Panc1 (cell line): Measurements from ENCODE around the gene SLC4A1. TPM values are rescaled to one million over a fixed set of nuclear protein-coding genes. Genes with fewer than 3 reads are reported as not detected.

ENCODE experiments used
- ATAC-seq: fragments of 200-7000 bp; cut with Tn5 transposase; 2 replicates; pipeline ENCODE4 v1.9.1; 2020; ENCODE audit warnings: mild to moderate bottlenecking, moderate library complexity
- BruUV-seq: library from RNA; stranded (reverse); fragments of 400-500 nt; replicated peaks from 2 replicates; lab custom pipeline; 2021; lab: Mats Ljungman, UMichigan
- CTCF ChIA-PET: fragments of 300-600 bp; sonication (Branson Sonifier 250); formaldehyde crosslinking; loops from one replicate; lab custom pipeline; 2022; ENCODE audit warnings: antibody characterized with exemption; lab: Charles Lee
- POLR2A ChIA-PET: fragments of 300-600 bp; sonication (Branson Sonifier 250); formaldehyde crosslinking; loops from one replicate; lab custom pipeline; 2022; ENCODE audit warnings: antibody characterized with exemption; lab: Charles Lee
- DNase-seq: peaks from one replicate; pipeline ENCODE4 v3.0.0-alpha.2; 2010; ENCODE audit warnings: low read depth, low spot score
- H3K27ac ChIP-seq: 2 replicates; pipeline ENCODE4 v1.5.1; 2011; ENCODE audit warnings: mild to moderate bottlenecking, low read length, inconsistent platforms
- H3K27me3 ChIP-seq: fragments of 200-500 bp; sonication (Bioruptor generic); 2 replicates; pipeline ENCODE4 v1.6.0; 2014; ENCODE audit warnings: low read length, inconsistent platforms; ENCODE audit not compliant: control insufficient read depth, insufficient read depth
- H3K36me3 ChIP-seq: fragments of 200-500 bp; sonication (Bioruptor generic); 2 replicates; pipeline ENCODE4 v1.5.1; 2014; ENCODE audit warnings: inconsistent platforms, mild to moderate bottlenecking, low read length, moderate library complexity; ENCODE audit not compliant: control insufficient read depth, insufficient read depth
- H3K4me1 ChIP-seq: 2 replicates; pipeline ENCODE4 v1.5.1; 2011; ENCODE audit warnings: inconsistent platforms, mild to moderate bottlenecking, low read length, moderate library complexity; ENCODE audit not compliant: control insufficient read depth, insufficient read depth
- H3K4me3 ChIP-seq, 2 experiments: 2 replicates each; pipeline ENCODE4 v1.5.1; 2011 to 2012; ENCODE audit warnings: low read depth in 2 of 2, low read length in 2 of 2, mild to moderate bottlenecking in 2 of 2, inconsistent platforms in 1 of 2, moderate library complexity in 1 of 2
- H3K9me3 ChIP-seq: fragments of 200-500 bp; sonication (Bioruptor generic); 2 replicates; pipeline ENCODE4 v1.5.1; 2014; ENCODE audit warnings: low read depth, mild to moderate bottlenecking, inconsistent platforms, low read length, moderate library complexity; ENCODE audit not compliant: control insufficient read depth, insufficient read depth
- CTCF ChIP-seq: fragments of 450-650 bp; IDR thresholded peaks from 2 replicates; pipeline ENCODE4 v1.5.1; 2017; ENCODE audit warnings: mild to moderate bottlenecking
- POLR2AphosphoS5 ChIP-seq: IDR thresholded peaks from 2 replicates; pipeline ENCODE4 v1.6.1; 2012; ENCODE audit warnings: mild to moderate bottlenecking, low read depth, low read length, moderate library complexity
- REST ChIP-seq, 2 experiments: IDR thresholded peaks; 2 replicates each; pipeline ENCODE4 v1.6.1; 2011 to 2012; ENCODE audit warnings: low read depth in 2 of 2, control low read depth in 1 of 2, low read length in 1 of 2, mild to moderate bottlenecking in 1 of 2, moderate library complexity in 1 of 2; ENCODE audit not compliant: insufficient read depth in 1 of 2
- SIN3A ChIP-seq: IDR thresholded peaks from 2 replicates; pipeline ENCODE4 v1.6.1; 2012; ENCODE audit warnings: low read depth, mild to moderate bottlenecking, low read length, moderate library complexity, borderline replicate concordance; ENCODE audit not compliant: insufficient read depth
- TCF7L2 ChIP-seq: IDR thresholded peaks from 2 replicates; pipeline ENCODE4 v1.6.1; 2011; ENCODE audit warnings: mild to moderate bottlenecking, low read depth, low read length, inconsistent platforms
- in situ Hi-C: cut with HindIII; loops from 2 replicates; pipeline ENCODE4 v1.10.0; 2016; ENCODE audit warnings: low sequenced_read_pairs, low pct_unique_long_range_greater_than_20kb
- intact Hi-C: fragments of 100-400 bp; cut with micrococcal nuclease; formaldehyde crosslinking; loops from one replicate; pipeline ENCODE4 v1.10.0; 2022; ENCODE audit not compliant: unreplicated experiment
- total RNA-seq: library from RNA; stranded (reverse); gene quantifications from one replicate; pipeline ENCODE4 v1.2.1, GENCODE V29; 2021; ENCODE audit not compliant: unreplicated experiment

Gene SLC4A1
- total RNA-seq, 1 experiment from 2014 or later: not detected

GRCh38 chr17:44221084-44221861, 46.7 kb downstream of the SLC4A1 start:
- TF ChIP-seq REST (IDR thresholded peaks at IDR 0.05; ENCODE audit: insufficient read depth in 1 of 2, low read depth in 2 of 2, low read length in 1 of 2): no peak
- 0 out of 2 replicates have a peak, but pooled peaks have one; percentile 38 for TF ChIP-seq SIN3A
- no peak for TF ChIP-seq TCF7L2
- TF ChIP-seq POLR2AphosphoS5: no peak; the same call in 1 of the 2 replicates
- TF ChIP-seq CTCF: no peak
- Histone ChIP-seq H3K27me3 (no peaks in the 10 kb centered on the region), H3K4me1 (peaks cover 26% of the 10 kb centered on the region), H3K9me3 (no peaks in the 10 kb centered on the region), H3K4me3 (peak overlapping the region; percentile 69 to 77), H3K27ac (peak overlapping the region; percentile 87), H3K36me3 (peaks cover 3% of the 10 kb centered on the region)
- POLR2A ChIA-PET: interaction anchor here (0.6 to 1.1 kb wide), 4 partner anchors 10 to 106 kb away, joined by 3 to 10 read pairs (median 6); no protein-coding TSS in a partner anchor
- intact Hi-C loops (loop anchor here (5.0 kb wide), 1 partner anchor 106 kb away; no protein-coding TSS in a partner anchor), in situ Hi-C loops (no loop called here)
- CTCF ChIA-PET: interaction anchor here (0.5 to 0.7 kb wide), 2 partner anchors 9 to 117 kb away, joined by 4 to 6 read pairs; no protein-coding TSS in a partner anchor
- DNase-seq: no peak
- peak; percentile 50 for ATAC-seq
- BruUV-seq: no TSS peak

GRCh38 chr17:44220213-44221083, 47.5 kb downstream of the SLC4A1 start:
- Histone ChIP-seq H3K27me3 (no peaks in the 10 kb centered on the region), H3K36me3 (peaks cover 7% of the 10 kb centered on the region), H3K9me3 (no peaks in the 10 kb centered on the region), H3K27ac (peak overlapping the region; percentile 87), H3K4me3 (peak overlapping the region; percentile 69 to 77), H3K4me1 (peaks cover 26% of the 10 kb centered on the region)
- CTCF ChIA-PET: interaction anchor here (0.7 kb wide), 1 partner anchor 1013 kb away, joined by 4 read pairs; no protein-coding TSS in a partner anchor
- in situ Hi-C loops (no loop called here), intact Hi-C loops (loop anchor here (5.0 kb wide), 1 partner anchor 107 kb away; no protein-coding TSS in a partner anchor)
- POLR2A ChIA-PET: interaction anchor here (0.7 kb wide), 3 partner anchors 31 to 107 kb away, joined by 3 to 4 read pairs (median 3); no protein-coding TSS in a partner anchor
- TF ChIP-seq POLR2AphosphoS5: peak; percentile 38
- no peak for TF ChIP-seq SIN3A
- TF ChIP-seq CTCF: no peak
- no peak for TF ChIP-seq REST (IDR thresholded peaks at IDR 0.05; ENCODE audit: insufficient read depth in 1 of 2, low read depth in 2 of 2, low read length in 1 of 2)
- no peak for TF ChIP-seq TCF7L2
- no TSS peak for BruUV-seq
- DNase-seq (no peak), ATAC-seq (peak; percentile 43)
